IMR-90 (cell line): Measurements from ENCODE around the gene EPHX1. TPM values are rescaled to one million over a fixed set of nuclear protein-coding genes. Genes with fewer than 3 reads are reported as not detected.

Experiments used
- ATAC-seq: fragments of 200-7000 bp; cut with Tn5 transposase; 2 replicates; pipeline ENCODE4 v1.9.1; 2020; ENCODE audit warnings: low read depth, mild to moderate bottlenecking, moderate library complexity
- BruUV-seq: library from RNA; stranded (reverse); fragments of 400-500 nt; replicated peaks from 2 replicates; lab custom pipeline; 2021; lab: Mats Ljungman, UMichigan
- CTCF ChIA-PET: fragments of 300-600 bp; formaldehyde crosslinking; extraction: SDS; loops from one replicate; lab custom pipeline; 2021; ENCODE audit warnings: antibody characterized with exemption; lab: Yijun Ruan, JAX
- POLR2A ChIA-PET: fragments of 300-600 bp; sonication (Branson Sonifier 250); formaldehyde crosslinking; loops from one replicate; lab custom pipeline; 2022; ENCODE audit warnings: antibody characterized with exemption; ENCODE audit not compliant: unreplicated experiment; lab: Charles Lee
- DNase-seq: peaks from one replicate; pipeline ENCODE4 v3.0.0; 2013
- H2AFZ ChIP-seq: replicated peaks from 2 replicates; pipeline ENCODE3; 2013; ENCODE audit warnings: low read length, mild to moderate bottlenecking; ENCODE audit not compliant: poor library complexity
- H2AK5ac ChIP-seq: 2 replicates; pipeline ENCODE4 v1.6.1; 2013; ENCODE audit warnings: low read depth, low read length, inconsistent platforms
- H2AK9ac ChIP-seq: replicated peaks from 2 replicates; pipeline ENCODE3; 2013; ENCODE audit warnings: mild to moderate bottlenecking, low read depth, low read length, moderate library complexity; ENCODE audit not compliant: poor library complexity
- H2BK120ac ChIP-seq: 2 replicates; pipeline ENCODE4 v1.6.1; 2013; ENCODE audit warnings: low read depth, low read length, inconsistent platforms
- H2BK15ac ChIP-seq: 3 replicates; pipeline ENCODE4 v1.6.1; 2013; ENCODE audit warnings: low read depth, low read length, inconsistent platforms
- H2BK20ac ChIP-seq: 2 replicates; pipeline ENCODE4 v1.6.1; 2013; ENCODE audit warnings: low read depth, mild to moderate bottlenecking, inconsistent platforms, low read length, moderate library complexity
- H2BK5ac ChIP-seq: 2 replicates; pipeline ENCODE4 v1.6.1; 2013; ENCODE audit warnings: mild to moderate bottlenecking, low read depth, low read length, inconsistent platforms; ENCODE audit not compliant: poor library complexity, severe bottlenecking
- H3K14ac ChIP-seq: replicated peaks from 2 replicates; pipeline ENCODE4 v1.6.1; 2013; ENCODE audit warnings: low read depth, low read length, inconsistent platforms
- H3K18ac ChIP-seq: 2 replicates; pipeline ENCODE4 v1.6.1; 2013; ENCODE audit warnings: low read depth, low read length, control low read depth
- H3K23ac ChIP-seq: 2 replicates; pipeline ENCODE4 v1.6.1; 2013; ENCODE audit warnings: low read depth, low read length, inconsistent platforms
- H3K27ac ChIP-seq: 2 replicates; pipeline ENCODE4 v1.5.1; 2013; ENCODE audit warnings: mild to moderate bottlenecking, control low read depth, low read length; ENCODE audit not compliant: insufficient read depth
- H3K27me3 ChIP-seq: 2 replicates; pipeline ENCODE4 v1.6.1; 2013; ENCODE audit warnings: low read length; ENCODE audit not compliant: control insufficient read depth, insufficient read depth
- H3K36me3 ChIP-seq: 2 replicates; pipeline ENCODE4 v1.6.1; 2013; ENCODE audit warnings: low read length, mixed read lengths; ENCODE audit not compliant: control insufficient read depth, insufficient read depth
- H3K4ac ChIP-seq: 2 replicates; pipeline ENCODE4 v1.6.1; 2013; ENCODE audit warnings: low read depth, low read length, inconsistent platforms
- H3K4me1 ChIP-seq: 2 replicates; pipeline ENCODE4 v1.6.1; 2013; ENCODE audit warnings: low read length, mixed read lengths; ENCODE audit not compliant: control insufficient read depth, insufficient read depth
- H3K4me2 ChIP-seq: 2 replicates; pipeline ENCODE4 v1.6.1; 2013; ENCODE audit warnings: low read depth, mild to moderate bottlenecking, control low read depth, low read length, moderate library complexity
- H3K4me3 ChIP-seq: 2 replicates; pipeline ENCODE4 v1.5.1; 2013; ENCODE audit warnings: low read depth, mild to moderate bottlenecking, control low read depth, low read length, moderate library complexity; ENCODE audit not compliant: insufficient read depth
- H3K56ac ChIP-seq: 2 replicates; pipeline ENCODE4 v1.6.1; 2013; ENCODE audit warnings: low read length, inconsistent platforms; ENCODE audit not compliant: insufficient read depth; ENCODE audit errors: extremely low read depth
- H3K79me1 ChIP-seq, 2 experiments: 2 replicates each; pipeline ENCODE4 v1.6.1; 2013; ENCODE audit warnings: low read length in 2 of 2, inconsistent platforms in 1 of 2, low read depth in 1 of 2
- H3K9ac ChIP-seq: 2 replicates; pipeline ENCODE4 v1.6.1; 2013; ENCODE audit warnings: low read depth, low read length, control low read depth
- H3K9me1 ChIP-seq: 2 replicates; pipeline ENCODE4 v1.6.1; 2013; ENCODE audit warnings: low read length, inconsistent platforms; ENCODE audit not compliant: insufficient read depth
- H3K9me3 ChIP-seq: 2 replicates; pipeline ENCODE4 v1.6.1; 2013; ENCODE audit warnings: low read length; ENCODE audit not compliant: control insufficient read depth, insufficient read depth
- H4K20me1 ChIP-seq: 2 replicates; pipeline ENCODE4 v1.6.1; 2013; ENCODE audit warnings: low read length, inconsistent platforms; ENCODE audit not compliant: insufficient read depth
- H4K5ac ChIP-seq: 2 replicates; pipeline ENCODE4 v1.6.1; 2013; ENCODE audit warnings: mild to moderate bottlenecking, low read depth, low read length, control low read depth
- H4K8ac ChIP-seq, 2 experiments: 2 replicates each; pipeline ENCODE4 v1.6.1; 2013; ENCODE audit warnings: low read depth in 2 of 2, low read length in 2 of 2, control low read depth in 1 of 2, inconsistent platforms in 1 of 2
- H4K91ac ChIP-seq: 2 replicates; pipeline ENCODE4 v1.6.1; 2013; ENCODE audit warnings: low read depth, low read length, inconsistent platforms; ENCODE audit not compliant: insufficient read depth
- CEBPB ChIP-seq: IDR thresholded peaks from 2 replicates; pipeline ENCODE4 v1.6.1; 2012; ENCODE audit warnings: low read depth, low read length, improper control_type of control experiment
- CHD1 ChIP-seq: IDR thresholded peaks from 2 replicates; pipeline ENCODE4 v1.6.1; 2012; ENCODE audit warnings: low read depth, low read length, improper control_type of control experiment
- RFX5 ChIP-seq: IDR thresholded peaks from 2 replicates; pipeline ENCODE4 v1.8.0; 2012; ENCODE audit warnings: low read depth, mild to moderate bottlenecking, low read length, moderate library complexity
- WGBS, 2 experiments: methylation state at CpG; one replicate each; pipeline versions ENCODE4 v1.1.5 to v1.1.7; 2013; ENCODE audit warnings: missing lambda C conversion rate in 2 of 2; ENCODE audit not compliant: insufficient read length in 1 of 2; ENCODE audit errors: extremely low coverage in 2 of 2; 5-methylcytosine and 5-hydroxymethylcytosine counted together
- dilution Hi-C: fragments of 300-500 bp; cut with HindIII; formaldehyde crosslinking; loops from one replicate; pipeline ENCODE4 v1.14.3; 2018; ENCODE audit warnings: low sequenced_read_pairs; ENCODE audit not compliant: unreplicated experiment
- in situ Hi-C: fragments of 300-500 bp; cut with MboI; formaldehyde crosslinking; loops from 3 replicates; pipeline ENCODE4 v1.14.3; 2019; ENCODE audit warnings: low sequenced_read_pairs, inconsistent platforms, mixed read lengths
- intact Hi-C: fragments of 100-400 bp; cut with micrococcal nuclease; formaldehyde crosslinking; loops from 2 replicates; pipeline ENCODE4 v1.10.0; 2022
- polyA plus RNA-seq, 3 experiments: library from polyadenylated mRNA; depleted of rRNA; stranded (reverse); fragments of >200 nt; gene quantifications; 2 replicates each; pipeline ENCODE4 v1.2.3, GENCODE V29; 2012; ENCODE audit warnings: low replicate concordance in 1 of 3
- total RNA-seq: library from RNA; depleted of rRNA; stranded (reverse); fragments of >200 nt; gene quantifications from 2 replicates; pipeline ENCODE4 v1.2.3, GENCODE V29; 2012
- TF ChIP-seq, protein P1 (sequence below): fragments of 150-350 bp; IDR thresholded peaks from 2 replicates; pipeline ENCODE4 v1.6.1; 2016; ENCODE audit warnings: low read depth, mild to moderate bottlenecking, low read length, moderate library complexity, borderline replicate concordance
- TF ChIP-seq, protein P2 (sequence below): fragments of 150-350 bp; IDR thresholded peaks from 2 replicates; pipeline ENCODE4 v1.6.1; 2017; ENCODE audit warnings: mild to moderate bottlenecking, antibody characterized with exemption, low read length, low read depth
- TF ChIP-seq, protein P3 (sequence below): conservative IDR thresholded peaks from 2 replicates; pipeline ENCODE4 v1.5.1; 2012; ENCODE audit warnings: mild to moderate bottlenecking, low read depth, low read length, improper control_type of control experiment

Gene EPHX1
- total and polyA plus RNA-seq, 2 of the 4 experiments (the other 2 are of a cell fraction): 20.3 to 46.3 TPM

DNA sequence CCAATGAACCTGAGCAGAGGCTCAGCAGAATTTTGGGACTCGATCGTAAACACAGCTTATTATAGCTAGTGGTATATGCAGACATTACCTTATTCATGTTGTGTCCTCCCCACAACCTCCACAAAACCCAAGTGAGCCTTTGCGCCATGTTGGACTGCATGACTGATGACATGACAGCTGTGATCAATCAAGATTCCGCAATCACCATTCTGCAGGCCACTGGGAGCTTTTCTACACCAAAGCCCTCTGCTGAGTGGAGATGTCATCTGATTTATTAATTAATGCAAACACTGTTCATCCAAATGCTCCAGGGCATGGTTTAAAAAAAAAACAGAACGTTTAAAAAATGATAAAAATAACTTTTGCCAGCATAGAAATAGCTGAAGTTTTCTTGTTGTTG, 40.2 kb upstream of the EPHX1 start:
- H3K27ac ChIP-seq: no peak overlapping the region
- no peaks in the 10 kb centered on the region for H3K27me3 ChIP-seq
- no peaks in the 10 kb centered on the region for H3K9me3 ChIP-seq
- no peak overlapping the region for H4K8ac ChIP-seq
- H3K14ac ChIP-seq: no peak overlapping the region
- no peak overlapping the region for H3K4ac ChIP-seq
- CTCF ChIA-PET: interaction anchor here (0.7 kb wide), 1 partner anchor 111 kb away, joined by 4 read pairs; no protein-coding TSS in a partner anchor
- no peak overlapping the region for H3K23ac ChIP-seq
- H3K56ac ChIP-seq: no peak overlapping the region
- no peak overlapping the region for H2AK9ac ChIP-seq
- no CpG with 5 or more reads among the region's 5 CpGs for WGBS, 2 experiments
- no peak overlapping the region for H2AFZ ChIP-seq
- no TSS peak for BruUV-seq
- peaks cover 4% of the 10 kb centered on the region; the same call in 1 of the 2 replicates for H4K20me1 ChIP-seq
- H2AK5ac ChIP-seq: 0 out of 2 replicates have a peak overlapping the region, but pooled peaks have one; percentile 29
- no peak overlapping the region for H4K5ac ChIP-seq
- H3K4me2 ChIP-seq: no peak overlapping the region
- dilution Hi-C loops (no loop called here), in situ Hi-C loops (loop anchor here (5.0 kb wide), 1 partner anchor 122 kb away; no protein-coding TSS in a partner anchor), intact Hi-C loops (loop anchor here (5.0 kb wide), 1 partner anchor 72 kb away; no protein-coding TSS in a partner anchor)
- no peak overlapping the region for H2BK5ac ChIP-seq
- no peak for DNase-seq
- H3K9me1 ChIP-seq: peaks cover 16% of the 10 kb centered on the region
- H3K79me1 ChIP-seq: 0 out of 4 replicates have a peak, but pooled peaks cover 0 to 3% of the 10 kb centered on the region in 2 experiments
- H3K4me1 ChIP-seq: peaks cover 26% of the 10 kb centered on the region
- no peak for ATAC-seq
- peak overlapping the region; percentile 56 for H4K91ac ChIP-seq
- no peak overlapping the region for H3K9ac ChIP-seq
- POLR2A ChIA-PET: interaction anchor here (0.5 to 0.6 kb wide), 2 partner anchors 121 to 152 kb away, joined by 3 to 4 read pairs; no protein-coding TSS in a partner anchor
- H3K4me3 ChIP-seq: no peak overlapping the region
- no peak overlapping the region for H2BK20ac ChIP-seq
- H2BK120ac ChIP-seq: no peak overlapping the region
- H2BK15ac ChIP-seq: peak overlapping the region; percentile 34; the same call in 1 of the 3 replicates
- TF ChIP-seq, protein P1, sequence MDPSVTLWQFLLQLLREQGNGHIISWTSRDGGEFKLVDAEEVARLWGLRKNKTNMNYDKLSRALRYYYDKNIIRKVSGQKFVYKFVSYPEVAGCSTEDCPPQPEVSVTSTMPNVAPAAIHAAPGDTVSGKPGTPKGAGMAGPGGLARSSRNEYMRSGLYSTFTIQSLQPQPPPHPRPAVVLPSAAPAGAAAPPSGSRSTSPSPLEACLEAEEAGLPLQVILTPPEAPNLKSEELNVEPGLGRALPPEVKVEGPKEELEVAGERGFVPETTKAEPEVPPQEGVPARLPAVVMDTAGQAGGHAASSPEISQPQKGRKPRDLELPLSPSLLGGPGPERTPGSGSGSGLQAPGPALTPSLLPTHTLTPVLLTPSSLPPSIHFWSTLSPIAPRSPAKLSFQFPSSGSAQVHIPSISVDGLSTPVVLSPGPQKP: no peak
- no peak for TF ChIP-seq CHD1
- TF ChIP-seq RFX5: no peak
- TF ChIP-seq, protein P2, sequence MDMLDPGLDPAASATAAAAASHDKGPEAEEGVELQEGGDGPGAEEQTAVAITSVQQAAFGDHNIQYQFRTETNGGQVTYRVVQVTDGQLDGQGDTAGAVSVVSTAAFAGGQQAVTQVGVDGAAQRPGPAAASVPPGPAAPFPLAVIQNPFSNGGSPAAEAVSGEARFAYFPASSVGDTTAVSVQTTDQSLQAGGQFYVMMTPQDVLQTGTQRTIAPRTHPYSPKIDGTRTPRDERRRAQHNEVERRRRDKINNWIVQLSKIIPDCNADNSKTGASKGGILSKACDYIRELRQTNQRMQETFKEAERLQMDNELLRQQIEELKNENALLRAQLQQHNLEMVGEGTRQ: no peak
- TF ChIP-seq, protein P3, sequence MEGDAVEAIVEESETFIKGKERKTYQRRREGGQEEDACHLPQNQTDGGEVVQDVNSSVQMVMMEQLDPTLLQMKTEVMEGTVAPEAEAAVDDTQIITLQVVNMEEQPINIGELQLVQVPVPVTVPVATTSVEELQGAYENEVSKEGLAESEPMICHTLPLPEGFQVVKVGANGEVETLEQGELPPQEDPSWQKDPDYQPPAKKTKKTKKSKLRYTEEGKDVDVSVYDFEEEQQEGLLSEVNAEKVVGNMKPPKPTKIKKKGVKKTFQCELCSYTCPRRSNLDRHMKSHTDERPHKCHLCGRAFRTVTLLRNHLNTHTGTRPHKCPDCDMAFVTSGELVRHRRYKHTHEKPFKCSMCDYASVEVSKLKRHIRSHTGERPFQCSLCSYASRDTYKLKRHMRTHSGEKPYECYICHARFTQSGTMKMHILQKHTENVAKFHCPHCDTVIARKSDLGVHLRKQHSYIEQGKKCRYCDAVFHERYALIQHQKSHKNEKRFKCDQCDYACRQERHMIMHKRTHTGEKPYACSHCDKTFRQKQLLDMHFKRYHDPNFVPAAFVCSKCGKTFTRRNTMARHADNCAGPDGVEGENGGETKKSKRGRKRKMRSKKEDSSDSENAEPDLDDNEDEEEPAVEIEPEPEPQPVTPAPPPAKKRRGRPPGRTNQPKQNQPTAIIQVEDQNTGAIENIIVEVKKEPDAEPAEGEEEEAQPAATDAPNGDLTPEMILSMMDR: no peak
- TF ChIP-seq CEBPB: no peak
- no peak overlapping the region for H3K18ac ChIP-seq
- no peaks in the 10 kb centered on the region for H3K36me3 ChIP-seq
